GM21423 (cell line): Measurements from ENCODE around the gene FOXL2NB.

ENCODE experiments used
- ATAC-seq: cut with Tn5 transposase; IDR thresholded peaks from one replicate; pipeline ENCODE4 v1.9.1; 2021; ENCODE audit warnings: mild to moderate bottlenecking, moderate library complexity; ENCODE audit not compliant: unreplicated experiment

The FOXL2NB gene

GRCh38 chr3:138944929-138945708, 1.9 kb upstream of the FOXL2NB start:
- ATAC-seq = no peak

GRCh38 chr3:138945709-138946662, 1.0 kb upstream of the FOXL2NB start:
- no peak for ATAC-seq

- ATAC-seq = no peak
These were observed 591 bp downstream of the FOXL2NB start for GRCh38 chr3:138947495-138948121.

GRCh38 chr3:138948371-138949001, 1.5 kb downstream of the FOXL2NB start:
- ATAC-seq = no peak

GRCh38 chr3:138949002-138949418, 2.0 kb downstream of the FOXL2NB start:
- no peak for ATAC-seq

GRCh38 chr3:138949445-138950005, 2.5 kb downstream of the FOXL2NB start:
- ATAC-seq = no peak

GRCh38 chr3:138950006-138950644, 3.1 kb downstream of the FOXL2NB start:
- ATAC-seq = no peak

GRCh38 chr3:138950701-138951100, 3.7 kb downstream of the FOXL2NB start:
- no peak for ATAC-seq

GRCh38 chr3:138960417-138960852, 13.4 kb downstream of the FOXL2NB start:
- no peak for ATAC-seq

GRCh38 chr3:138962854-138963560, 16.0 kb downstream of the FOXL2NB start:
- ATAC-seq = no peak

GRCh38 chr3:138964264-138964663, 17.2 kb downstream of the FOXL2NB start:
- no peak for ATAC-seq

GRCh38 chr3:138964923-138965322, 17.9 kb downstream of the FOXL2NB start:
- ATAC-seq = no peak

- no peak for ATAC-seq
These were observed 24.8 kb downstream of the FOXL2NB start for GRCh38 chr3:138971766-138972320.

GRCh38 chr3:138972941-138973340, 25.9 kb downstream of the FOXL2NB start:
- no peak for ATAC-seq

GRCh38 chr3:138974462-138974861, 27.4 kb downstream of the FOXL2NB start:
- no peak for ATAC-seq

- ATAC-seq = no peak
These were observed 28.3 kb downstream of the FOXL2NB start for GRCh38 chr3:138975351-138975750.

- ATAC-seq = no peak
These were observed 29.0 kb downstream of the FOXL2NB start for GRCh38 chr3:138976047-138976446.

- no peak for ATAC-seq
These were observed 37.8 kb downstream of the FOXL2NB start for GRCh38 chr3:138984816-138985215.

- ATAC-seq = no peak
These were observed 38.9 kb downstream of the FOXL2NB start for GRCh38 chr3:138985932-138986331.
